ENCODE data around the gene CHAT. TPM values are rescaled to one million over a fixed set of nuclear protein-coding genes. Genes with fewer than 3 reads are reported as not detected.

The CHAT gene
- not detected for total RNA-seq

DNA sequence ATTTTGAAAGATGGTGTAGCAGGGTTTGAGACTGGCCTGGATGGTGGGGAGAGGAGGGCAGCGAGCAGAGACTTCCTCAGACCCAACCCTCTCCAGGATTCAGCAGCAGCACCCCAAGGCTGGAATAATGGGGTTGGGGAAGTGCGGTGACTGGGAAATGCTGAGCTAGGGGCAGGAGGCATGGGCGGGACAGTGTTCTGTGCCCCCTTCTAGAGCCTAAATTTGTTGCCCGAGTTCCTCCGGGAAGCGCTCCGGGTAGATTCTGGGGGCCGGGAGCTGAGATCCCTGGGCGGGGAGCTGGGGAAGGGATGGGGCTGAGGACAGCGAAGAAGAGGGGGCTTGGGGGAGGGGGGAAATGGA lies at the start of gene CHAT:
CHAT (plus strand) TSS at position 156 of the 360 bp plus-strand sequence; CDS start at position 309, 153 bp downstream.
- H3K4me3 ChIP-seq (ENCODE audit: low read length) = no peak within 1 kb of the TSS
- no peaks in the 10 kb centered on the region for H3K9me3 ChIP-seq (ENCODE audit: low read depth, low read length)
- no peaks in the 10 kb centered on the region for H3K4me1 ChIP-seq (ENCODE audit: insufficient read depth, low read length)
- peaks cover 46% of the 10 kb centered on the region for H3K27me3 ChIP-seq (ENCODE audit: insufficient read depth, low read length)

DNA sequence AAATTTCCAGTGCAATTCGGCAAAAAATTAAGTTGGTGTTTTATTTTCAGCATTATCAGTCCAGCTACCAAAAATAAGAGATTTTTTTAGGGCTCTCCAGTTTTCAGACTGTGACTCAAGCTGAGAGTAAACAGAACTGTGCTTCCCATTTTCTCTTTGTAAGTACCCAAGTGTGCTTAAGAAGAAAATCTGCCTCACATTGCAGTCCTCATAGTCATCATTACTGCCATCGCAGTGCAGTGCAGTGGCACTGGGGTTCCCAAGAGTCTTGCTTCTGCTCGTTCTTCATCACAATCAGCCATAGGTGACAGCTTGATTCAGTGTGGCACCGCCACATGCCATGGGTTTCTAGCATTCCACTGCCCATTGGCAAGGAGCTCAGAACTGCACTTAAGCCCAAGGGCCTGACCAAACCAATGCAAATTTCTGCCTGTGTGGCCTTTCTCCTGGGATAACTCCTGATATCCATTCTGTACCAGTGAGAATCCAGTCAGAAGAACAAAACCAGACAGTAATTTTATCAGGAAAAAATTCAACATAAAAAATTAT lies 49.3 kb upstream of the CHAT start:
- Histone ChIP-seq H3K27me3 (ENCODE audit: insufficient read depth, low read length) (peaks cover 6% of the 10 kb centered on the region), H3K9me3 (ENCODE audit: low read depth, low read length) (no peaks in the 10 kb centered on the region), H3K4me3 (ENCODE audit: low read length) (no peak overlapping the region), H3K4me1 (ENCODE audit: insufficient read depth, low read length) (no peaks in the 10 kb centered on the region)

DNA sequence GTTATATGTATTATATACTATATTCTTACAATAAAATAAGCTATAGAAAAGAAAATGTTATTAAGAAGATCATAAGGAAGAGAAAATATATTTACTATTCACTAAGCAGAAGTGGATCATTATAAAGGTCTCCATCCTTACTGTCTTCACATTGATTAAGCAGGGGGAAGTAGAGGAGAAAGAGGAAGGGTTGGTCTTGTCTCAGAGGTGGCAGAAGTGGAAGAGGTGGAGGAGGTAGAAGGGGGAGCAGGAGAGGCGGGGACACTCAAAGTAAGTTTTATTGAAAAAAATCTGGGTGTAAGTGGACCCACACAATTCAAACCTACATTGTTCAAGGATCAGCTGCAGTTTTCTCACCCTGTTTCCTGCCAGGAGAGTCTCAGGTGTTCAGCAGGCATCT lies 46.0 kb upstream of the CHAT start:
- no peaks in the 10 kb centered on the region for H3K9me3 ChIP-seq (ENCODE audit: low read depth, low read length)
- peaks cover 6% of the 10 kb centered on the region for H3K27me3 ChIP-seq (ENCODE audit: insufficient read depth, low read length)
- H3K4me1 ChIP-seq (ENCODE audit: insufficient read depth, low read length) = no peaks in the 10 kb centered on the region
- H3K4me3 ChIP-seq (ENCODE audit: low read length) = no peak overlapping the region

DNA sequence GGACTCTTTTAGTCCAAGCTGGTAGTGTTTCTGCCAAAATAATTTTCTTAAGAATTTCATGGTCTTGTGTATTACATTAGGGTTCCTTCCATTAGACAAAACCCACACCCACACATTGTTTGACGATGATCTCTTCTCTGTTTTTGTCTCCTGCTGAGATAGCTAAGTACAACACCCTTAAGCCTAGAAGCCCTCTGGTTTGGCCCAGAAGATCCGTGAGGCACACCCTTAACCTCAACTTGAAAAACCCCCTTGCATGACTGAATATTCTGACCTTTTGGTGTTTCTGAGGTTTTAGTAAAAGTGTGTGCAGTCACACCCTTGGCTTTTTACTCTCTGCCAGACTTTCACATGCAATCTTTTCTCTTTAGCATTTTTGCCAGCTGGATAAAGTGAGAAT lies 45.6 kb upstream of the CHAT start:
- H3K4me3 ChIP-seq (ENCODE audit: low read length) = no peak overlapping the region
- H3K4me1 ChIP-seq (ENCODE audit: insufficient read depth, low read length) = no peaks in the 10 kb centered on the region
- no peaks in the 10 kb centered on the region for H3K9me3 ChIP-seq (ENCODE audit: low read depth, low read length)
- peaks cover 3% of the 10 kb centered on the region for H3K27me3 ChIP-seq (ENCODE audit: insufficient read depth, low read length)

DNA sequence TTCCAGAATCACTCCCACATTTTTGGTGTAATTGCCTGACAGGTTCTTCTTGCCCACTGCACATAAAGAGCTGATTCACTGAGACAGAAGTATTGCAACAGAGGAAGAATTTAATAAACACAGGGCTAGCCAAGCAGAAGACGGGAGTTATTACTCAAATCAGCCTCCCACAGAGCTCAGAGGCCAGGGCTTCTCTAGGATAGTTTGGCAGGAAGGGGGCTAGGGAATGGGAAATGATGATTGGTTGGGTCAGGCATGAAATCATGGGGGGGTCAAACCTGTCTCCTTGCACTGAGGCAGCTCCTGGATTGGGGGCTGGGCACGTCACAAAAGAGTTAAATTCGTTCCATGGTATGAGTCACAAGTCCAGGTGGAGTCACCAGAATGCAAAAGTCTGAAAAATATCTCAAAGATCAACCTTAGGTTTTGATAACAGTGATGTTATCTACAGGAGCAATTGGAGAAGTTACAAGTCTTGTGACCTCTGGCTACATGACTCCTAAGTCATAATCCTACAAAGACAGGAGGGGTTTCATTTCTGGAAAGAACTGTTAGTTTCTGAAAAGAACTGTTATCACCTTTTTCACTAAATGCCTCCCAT lies 44.7 kb upstream of the CHAT start:
- H3K9me3 ChIP-seq (ENCODE audit: low read depth, low read length) = no peaks in the 10 kb centered on the region

DNA sequence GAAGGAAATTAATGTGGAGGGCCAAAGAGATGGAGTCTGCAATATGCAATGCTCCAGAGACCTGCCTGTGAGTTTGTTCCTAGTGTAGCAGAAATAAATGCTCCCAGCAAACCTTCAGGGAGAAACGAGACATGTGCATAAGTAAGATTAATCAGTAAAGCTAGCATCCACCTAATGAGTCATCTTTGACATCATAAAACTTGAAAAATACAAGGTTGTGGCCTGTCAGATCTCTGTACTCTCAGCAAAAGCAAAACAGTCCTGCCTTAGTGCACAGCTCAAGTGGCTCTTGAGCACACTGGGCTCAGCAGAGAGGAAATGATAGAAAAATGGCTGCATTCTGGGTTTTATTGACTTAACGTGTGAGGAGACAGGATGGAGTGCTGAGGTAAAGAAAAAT lies 42.4 kb upstream of the CHAT start:
- no peak overlapping the region for H3K4me3 ChIP-seq (ENCODE audit: low read length)
- H3K4me1 ChIP-seq (ENCODE audit: insufficient read depth, low read length) = no peaks in the 10 kb centered on the region
- no peaks in the 10 kb centered on the region for H3K27me3 ChIP-seq (ENCODE audit: insufficient read depth, low read length)
- H3K9me3 ChIP-seq (ENCODE audit: low read depth, low read length) = no peaks in the 10 kb centered on the region

More for the DNA sequence above, 44.7 kb upstream of the CHAT start:
- Histone ChIP-seq H3K27me3 (ENCODE audit: insufficient read depth, low read length) (peaks cover 3% of the 10 kb centered on the region), H3K4me3 (ENCODE audit: low read length) (no peak overlapping the region), H3K4me1 (ENCODE audit: insufficient read depth, low read length) (no peaks in the 10 kb centered on the region)

DNA sequence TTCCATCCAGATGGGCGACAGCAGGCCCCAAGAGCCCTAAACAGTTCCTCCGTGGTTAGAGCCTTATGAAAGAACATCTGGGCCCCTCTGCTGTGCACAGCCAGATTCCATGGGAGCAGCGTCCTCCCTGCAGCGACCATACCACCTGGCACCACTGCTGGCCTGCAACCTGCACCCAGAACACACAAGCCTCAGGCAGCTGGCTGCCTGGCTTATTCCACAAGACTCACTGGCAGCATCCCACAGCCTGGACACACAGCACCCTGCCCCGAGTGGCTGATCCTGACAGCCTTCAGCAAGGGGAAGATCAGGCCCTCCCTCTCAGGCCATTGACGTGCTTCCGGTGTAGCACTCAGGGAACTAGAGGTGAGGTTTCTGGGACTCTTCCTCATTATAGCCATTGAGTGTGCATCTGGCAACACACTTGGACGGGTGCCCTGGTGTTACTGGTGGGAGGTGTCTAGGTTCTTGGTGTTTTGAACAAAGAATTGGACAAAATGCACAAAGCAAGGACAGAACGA lies 41.2 kb upstream of the CHAT start:
- Histone ChIP-seq H3K27me3 (ENCODE audit: insufficient read depth, low read length) (no peaks in the 10 kb centered on the region), H3K4me1 (ENCODE audit: insufficient read depth, low read length) (no peaks in the 10 kb centered on the region), H3K4me3 (ENCODE audit: low read length) (no peak overlapping the region), H3K9me3 (ENCODE audit: low read depth, low read length) (no peaks in the 10 kb centered on the region)

DNA sequence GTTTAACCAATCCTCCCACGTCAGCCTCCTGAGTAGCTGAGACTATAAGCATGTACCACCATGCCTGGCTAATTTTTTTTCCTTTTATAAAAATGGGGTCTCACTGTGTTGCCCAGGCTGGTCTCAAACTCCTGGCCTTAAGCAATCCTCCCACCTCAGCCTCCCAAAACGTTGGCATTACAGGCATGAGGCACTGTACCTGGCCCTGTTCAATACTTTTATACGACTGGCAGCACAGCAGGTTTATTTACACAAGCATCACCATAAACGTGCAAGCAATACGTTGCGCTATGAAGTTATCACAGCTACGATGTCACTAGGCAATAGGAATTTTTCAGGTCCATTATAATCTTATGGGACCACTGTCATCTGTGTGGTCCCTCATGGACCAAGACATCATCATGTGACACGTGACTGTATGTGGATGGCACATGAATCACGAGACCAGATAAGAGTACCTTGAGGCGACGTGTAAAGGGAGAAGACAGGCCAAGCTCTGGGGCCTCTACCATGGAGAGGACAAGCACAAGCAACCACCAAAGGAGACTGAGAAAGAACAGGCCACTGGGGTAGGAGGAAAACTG lies 38.3 kb upstream of the CHAT start:
- H3K27me3 ChIP-seq (ENCODE audit: insufficient read depth, low read length) = no peaks in the 10 kb centered on the region
- no peaks in the 10 kb centered on the region for H3K9me3 ChIP-seq (ENCODE audit: low read depth, low read length)
- no peak overlapping the region for H3K4me3 ChIP-seq (ENCODE audit: low read length)
- no peaks in the 10 kb centered on the region for H3K4me1 ChIP-seq (ENCODE audit: insufficient read depth, low read length)

DNA sequence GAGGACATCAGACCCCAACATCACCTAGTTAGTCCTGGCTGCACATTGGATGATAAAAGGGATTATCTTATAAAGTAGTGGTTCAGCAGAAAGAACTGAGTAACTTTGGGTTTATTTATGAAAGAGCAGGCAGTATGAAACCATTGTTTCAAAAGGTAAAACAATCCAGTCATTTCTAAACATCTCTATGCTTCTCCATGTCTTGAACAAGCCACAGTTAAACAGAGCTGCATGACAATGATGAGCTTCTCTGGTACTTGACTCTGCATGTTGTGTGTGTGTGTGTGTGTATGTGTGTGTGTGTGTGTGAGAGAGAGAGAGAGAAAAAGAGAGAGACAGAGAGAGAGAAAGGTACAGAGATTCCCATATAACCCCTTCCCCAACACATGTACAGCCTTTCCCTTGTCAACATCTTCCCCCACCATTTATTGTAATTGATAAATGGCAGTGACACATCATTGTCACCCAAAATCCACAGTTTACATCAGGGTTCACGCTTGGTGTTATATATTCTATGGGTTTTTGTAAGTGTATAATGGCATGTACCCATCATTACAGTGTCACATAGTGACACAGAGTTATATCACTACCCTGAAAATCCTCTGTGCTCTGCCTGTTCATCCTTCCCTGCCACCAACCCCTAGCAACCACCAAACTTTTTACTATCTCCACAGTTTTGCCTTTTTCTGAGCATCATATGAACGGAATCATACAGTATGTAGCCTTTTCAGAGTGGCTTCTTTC lies 36.5 kb upstream of the CHAT start:
- no peaks in the 10 kb centered on the region for H3K9me3 ChIP-seq (ENCODE audit: low read depth, low read length)
- H3K4me1 ChIP-seq (ENCODE audit: insufficient read depth, low read length) = no peaks in the 10 kb centered on the region
- no peak overlapping the region for H3K4me3 ChIP-seq (ENCODE audit: low read length)
- peaks cover 3% of the 10 kb centered on the region for H3K27me3 ChIP-seq (ENCODE audit: insufficient read depth, low read length)

DNA sequence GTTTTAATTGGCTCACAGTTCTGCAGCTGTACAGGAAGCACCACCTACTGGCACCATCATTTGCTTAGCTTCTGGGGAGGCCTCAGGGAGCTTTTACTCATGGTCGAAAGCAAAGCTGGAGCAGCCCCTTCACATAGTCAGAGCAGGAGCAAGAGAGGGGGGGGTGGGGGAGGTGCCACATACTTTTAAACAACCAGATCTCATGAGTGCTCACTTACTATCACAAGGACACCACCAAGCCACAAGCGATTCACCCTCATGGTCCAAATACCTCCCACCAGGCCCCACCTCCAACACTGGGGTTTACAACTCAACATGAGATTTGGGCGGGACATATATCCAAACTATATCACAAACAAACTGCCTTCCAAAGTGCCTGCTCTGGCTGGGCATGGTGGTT lies 35.4 kb upstream of the CHAT start:
- Histone ChIP-seq H3K27me3 (ENCODE audit: insufficient read depth, low read length) (peaks cover 7% of the 10 kb centered on the region), H3K4me1 (ENCODE audit: insufficient read depth, low read length) (no peaks in the 10 kb centered on the region), H3K4me3 (ENCODE audit: low read length) (no peak overlapping the region), H3K9me3 (ENCODE audit: low read depth, low read length) (no peaks in the 10 kb centered on the region)

DNA sequence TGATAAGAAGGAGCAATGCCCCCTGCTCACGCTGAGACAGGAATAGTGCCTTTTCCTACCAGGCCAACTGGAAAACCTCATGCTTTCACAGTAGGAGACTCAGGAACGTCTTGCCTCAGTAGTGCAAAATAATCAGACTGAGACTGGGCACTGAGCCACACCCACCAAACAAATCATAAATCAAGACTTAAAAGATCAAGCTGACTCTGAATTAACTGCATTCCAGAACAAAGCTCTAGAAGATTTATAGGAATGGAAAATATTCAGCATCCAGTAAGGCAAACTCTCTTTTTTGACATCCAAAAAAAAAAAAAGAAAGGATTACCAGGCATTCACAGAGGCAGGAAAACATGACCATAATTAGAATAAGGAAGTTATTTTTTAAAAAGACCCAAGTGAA lies 34.2 kb upstream of the CHAT start:
- Histone ChIP-seq H3K27me3 (ENCODE audit: insufficient read depth, low read length) (peaks cover 10% of the 10 kb centered on the region), H3K9me3 (ENCODE audit: low read depth, low read length) (no peaks in the 10 kb centered on the region)

DNA sequence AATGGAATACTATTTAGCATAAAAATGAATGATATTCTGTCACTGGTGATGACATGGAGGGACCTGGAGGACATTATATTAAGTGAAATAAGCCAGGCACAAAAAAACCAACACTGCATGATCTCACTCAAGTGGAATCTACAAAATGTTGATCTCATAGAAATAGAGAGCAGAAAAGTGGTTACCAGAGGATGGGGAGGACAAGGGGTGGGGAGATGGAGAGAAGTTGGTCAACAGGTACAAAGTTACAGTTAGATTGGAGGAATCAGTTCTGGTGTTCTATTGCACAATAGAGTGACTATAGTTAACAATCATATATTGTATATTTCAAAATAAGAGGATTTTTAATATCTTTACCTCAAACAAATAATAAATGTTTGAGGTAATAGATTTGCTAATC lies 28.4 kb upstream of the CHAT start:
- H3K27me3 ChIP-seq (ENCODE audit: insufficient read depth, low read length) = peaks cover 16% of the 10 kb centered on the region
- no peaks in the 10 kb centered on the region for H3K9me3 ChIP-seq (ENCODE audit: low read depth, low read length)
- no peaks in the 10 kb centered on the region for H3K4me1 ChIP-seq (ENCODE audit: insufficient read depth, low read length)
- no peak overlapping the region for H3K4me3 ChIP-seq (ENCODE audit: low read length)

More for the DNA sequence above, 34.2 kb upstream of the CHAT start:
- H3K4me3 ChIP-seq (ENCODE audit: low read length) = no peak overlapping the region
- no peaks in the 10 kb centered on the region for H3K4me1 ChIP-seq (ENCODE audit: insufficient read depth, low read length)

DNA sequence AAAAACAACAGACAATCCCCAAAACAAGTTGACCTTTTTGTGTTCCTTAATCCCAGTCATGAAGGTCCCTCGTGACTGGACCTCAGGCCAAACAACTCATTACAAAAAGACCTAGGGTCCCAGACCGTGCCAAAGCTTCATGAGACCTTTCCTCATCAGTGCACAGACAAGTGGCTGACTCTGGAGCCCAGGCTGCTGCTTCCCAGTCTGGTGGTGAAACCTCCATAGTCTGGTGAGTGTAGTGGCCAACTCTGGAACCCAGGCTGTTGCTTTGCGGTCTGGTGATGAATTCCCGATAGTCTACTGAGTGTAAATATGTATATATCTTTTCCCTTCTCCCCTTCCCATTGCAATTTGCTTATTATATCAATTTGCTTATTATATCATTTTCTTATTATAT lies 25.9 kb upstream of the CHAT start:
- no peaks in the 10 kb centered on the region for H3K4me1 ChIP-seq (ENCODE audit: insufficient read depth, low read length)
- H3K4me3 ChIP-seq (ENCODE audit: low read length) = no peak overlapping the region
- peaks cover 14% of the 10 kb centered on the region for H3K27me3 ChIP-seq (ENCODE audit: insufficient read depth, low read length)
- H3K9me3 ChIP-seq (ENCODE audit: low read depth, low read length) = no peaks in the 10 kb centered on the region

DNA sequence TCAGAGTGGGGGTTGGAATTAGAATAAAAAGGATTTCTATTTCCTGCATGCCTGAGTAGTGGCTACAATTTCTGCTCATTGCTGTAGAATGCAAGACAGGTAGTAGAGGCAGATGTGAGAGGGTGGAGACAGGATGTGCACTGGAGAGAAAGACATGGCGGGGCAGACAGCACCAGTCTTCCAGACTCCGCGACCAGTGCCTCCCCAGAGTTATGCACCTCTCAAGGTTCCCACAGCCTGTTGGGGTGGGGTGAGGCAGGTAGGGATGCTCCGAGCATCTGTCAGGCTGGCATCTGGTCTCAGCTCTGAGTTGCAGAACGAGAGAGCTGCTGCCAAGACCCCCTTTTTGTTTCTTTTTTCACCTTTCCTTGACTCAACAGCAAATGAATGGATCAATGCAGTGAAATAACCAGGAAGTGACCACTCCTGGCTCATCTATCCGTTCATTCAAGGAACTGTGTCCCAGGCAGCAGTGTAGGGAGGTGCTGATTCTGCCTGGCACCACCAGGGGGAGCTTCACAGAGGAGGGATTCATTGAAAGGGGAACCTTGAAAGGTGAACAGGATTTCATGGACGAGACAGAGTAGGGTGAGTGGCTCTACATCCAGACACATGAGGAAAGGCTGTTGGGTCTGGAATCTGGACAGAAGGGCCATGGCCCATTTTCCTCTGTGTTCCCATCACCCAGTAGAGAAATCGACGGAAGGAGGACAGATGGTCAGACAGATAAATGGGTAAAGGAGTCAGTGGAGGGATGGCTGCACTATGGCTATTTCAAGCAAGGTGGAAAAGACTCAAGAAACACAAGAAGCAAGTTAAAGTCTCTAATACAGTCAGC lies 20.9 kb upstream of the CHAT start:
- no peaks in the 10 kb centered on the region for H3K4me1 ChIP-seq (ENCODE audit: insufficient read depth, low read length)
- no peaks in the 10 kb centered on the region for H3K9me3 ChIP-seq (ENCODE audit: low read depth, low read length)
- H3K27me3 ChIP-seq (ENCODE audit: insufficient read depth, low read length) = peaks cover 4% of the 10 kb centered on the region
- H3K4me3 ChIP-seq (ENCODE audit: low read length) = no peak overlapping the region

DNA sequence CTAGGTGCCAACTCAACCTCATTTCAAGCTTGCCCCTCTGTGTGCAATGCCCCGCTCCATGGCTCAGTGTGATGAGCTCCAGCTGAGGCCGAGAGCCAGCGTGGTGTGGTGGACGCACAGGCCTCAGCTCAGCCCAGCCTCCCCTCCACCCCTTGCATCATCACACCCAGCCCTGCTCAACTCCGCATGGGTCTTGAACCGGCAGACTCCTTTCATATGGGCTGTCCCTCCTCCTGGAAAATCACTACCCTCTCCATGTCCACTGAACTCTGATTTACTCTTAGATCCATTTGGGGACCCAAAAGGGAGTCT lies 20.3 kb upstream of the CHAT start:
- H3K9me3 ChIP-seq (ENCODE audit: low read depth, low read length) = no peaks in the 10 kb centered on the region
- no peaks in the 10 kb centered on the region for H3K4me1 ChIP-seq (ENCODE audit: insufficient read depth, low read length)
- H3K4me3 ChIP-seq (ENCODE audit: low read length) = no peak overlapping the region
- peaks cover 4% of the 10 kb centered on the region for H3K27me3 ChIP-seq (ENCODE audit: insufficient read depth, low read length)
